Small intestine (tissue), 7 donors: ENCODE measurements around the gene TIGD3. TPM values are rescaled to one million over a fixed set of nuclear protein-coding genes. Genes with fewer than 3 reads are reported as not detected.
A peak's percentile ranks its signal among the peaks of the same experiment; 100 is the strongest.

Experiments
- DNase-seq, 2 donors: peaks; one replicate each; pipeline versions ENCODE4 v3.0.0 to v3.0.0-alpha.2; 2013
- FAIRE-seq: peaks from 2 replicates; lab custom pipeline; 2012; peaks lifted over from hg19 to GRCh38; lab: Jason Lieb, UNC
- H3K27ac ChIP-seq, 3 donors: one replicate each; pipeline ENCODE4 v1.5.1; 2013; ENCODE audit warnings: low read length in 2 of 3, mild to moderate bottlenecking in 2 of 3, control low read depth in 1 of 3, inconsistent platforms in 1 of 3, low read depth in 1 of 3, moderate library complexity in 1 of 3
- H3K27me3 ChIP-seq, 3 donors: one replicate each; pipeline ENCODE4 v1.6.1; 2013; ENCODE audit warnings: low read length in 3 of 3, inconsistent platforms in 1 of 3; ENCODE audit not compliant: control insufficient read depth in 3 of 3, insufficient read depth in 3 of 3
- H3K36me3 ChIP-seq, 3 donors: one replicate each; pipeline ENCODE4 v1.6.1; 2013; ENCODE audit warnings: low read length in 3 of 3, inconsistent platforms in 1 of 3, low read depth in 1 of 3, mild to moderate bottlenecking in 1 of 3, moderate library complexity in 1 of 3; ENCODE audit not compliant: control insufficient read depth in 3 of 3, insufficient read depth in 2 of 3
- H3K4me1 ChIP-seq, 3 donors: one replicate each; pipeline ENCODE4 v1.6.1; 2013; ENCODE audit warnings: low read length in 2 of 3, inconsistent platforms in 1 of 3, low read depth in 1 of 3, mild to moderate bottlenecking in 1 of 3, moderate library complexity in 1 of 3; ENCODE audit not compliant: control insufficient read depth in 3 of 3, insufficient read depth in 2 of 3
- H3K4me3 ChIP-seq, 3 donors: one replicate each; pipeline ENCODE4 v1.5.1; 2013; ENCODE audit warnings: low read length in 3 of 3, control low read depth in 1 of 3, inconsistent platforms in 1 of 3, low read depth in 1 of 3, mild to moderate bottlenecking in 1 of 3, moderate library complexity in 1 of 3
- H3K9me3 ChIP-seq, 2 donors: one replicate each; pipeline ENCODE4 v1.6.1; 2013; ENCODE audit warnings: low read depth in 1 of 2, low read length in 1 of 2; ENCODE audit not compliant: control insufficient read depth in 2 of 2, insufficient read depth in 1 of 2
- WGBS, 3 donors: extraction: QIAGEN DNeasy Blood & Tissue Kit; methylation state at CpG; one replicate each; pipeline ENCODE4 v1.1.7; 2013; 5-methylcytosine and 5-hydroxymethylcytosine counted together
- polyA plus RNA-seq, 4 donors: library from polyadenylated mRNA; stranded (reverse) in 3 of 4; unstranded in 1 of 4; fragments of 200-250 nt in 3 of 4; fragments of 120-200 nt in 1 of 4; gene quantifications; one replicate each; pipeline versions ENCODE4 v1.2.1 to v1.2.3, GENCODE V29; 2013
- donor health status: healthy with polysubstance abuse.
- donor health status: control.
- donor health status: control.
- donor health status: Bipolar disorder and iron deficiency.
- donor health status: healthy.

Gene TIGD3
- polyA plus RNA-seq, 4 donors: 2.1 to 9.4 (median 3.8) TPM

DNA sequence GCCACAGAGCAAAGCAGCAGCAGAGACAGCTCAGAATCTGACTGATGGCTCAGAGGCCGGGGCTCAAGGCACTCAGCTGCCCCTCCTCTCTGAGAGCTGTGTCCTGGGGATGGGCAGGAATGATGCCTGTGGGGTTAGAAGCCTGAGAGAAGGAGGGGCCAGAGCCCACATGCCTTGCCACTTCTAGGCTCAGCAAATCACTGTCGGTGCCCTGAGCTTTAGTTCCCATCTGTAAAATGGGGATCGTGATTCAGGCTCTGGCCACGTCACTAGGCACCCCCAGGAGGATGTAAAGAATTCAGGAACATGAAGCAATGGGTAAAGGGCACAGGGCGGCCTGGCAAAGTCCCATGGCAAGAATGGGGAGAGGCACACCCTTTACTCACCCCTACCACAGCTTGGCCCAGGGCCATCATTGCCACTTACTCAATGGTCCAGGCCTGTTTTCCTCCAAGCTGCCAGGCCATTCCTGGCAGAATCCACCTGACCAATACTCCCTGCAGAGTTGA, 43.3 kb upstream of the TIGD3 start:
- Histone ChIP-seq H3K4me3 (no peak overlapping the region), H3K27ac (peak overlapping the region in 1 of 3 donors; percentile 20), H3K4me1 (peaks cover 0 to 52% (median 9%) of the 10 kb centered on the region in 3 donors), H3K36me3 (peaks cover 0 to 22% (median 0%) of the 10 kb centered on the region in 3 donors), H3K9me3 (no peaks in the 10 kb centered on the region), H3K27me3 (no peaks in the 10 kb centered on the region)
- DNase-seq: peak in 1 of 2 donors; percentile 82
- 33 to 58% (median 49%) methylated on average over 5 of the region's 5 CpGs for WGBS, 3 donors
- FAIRE-seq: no peak

- peaks cover 0 to 44% (median 0%) of the 10 kb centered on the region in 3 donors for H3K4me1 ChIP-seq
- no peak for FAIRE-seq
- no peaks in the 10 kb centered on the region for H3K9me3 ChIP-seq
These were observed 39.9 kb upstream of the TIGD3 start, which contains the start of gene CDC42EP2 for GRCh38 chr11:65314501-65315203. TSS of gene CDC42EP2 (plus strand) at chr11:65314866. CDS start at chr11:65320899, 6,033 bp downstream.

DNA sequence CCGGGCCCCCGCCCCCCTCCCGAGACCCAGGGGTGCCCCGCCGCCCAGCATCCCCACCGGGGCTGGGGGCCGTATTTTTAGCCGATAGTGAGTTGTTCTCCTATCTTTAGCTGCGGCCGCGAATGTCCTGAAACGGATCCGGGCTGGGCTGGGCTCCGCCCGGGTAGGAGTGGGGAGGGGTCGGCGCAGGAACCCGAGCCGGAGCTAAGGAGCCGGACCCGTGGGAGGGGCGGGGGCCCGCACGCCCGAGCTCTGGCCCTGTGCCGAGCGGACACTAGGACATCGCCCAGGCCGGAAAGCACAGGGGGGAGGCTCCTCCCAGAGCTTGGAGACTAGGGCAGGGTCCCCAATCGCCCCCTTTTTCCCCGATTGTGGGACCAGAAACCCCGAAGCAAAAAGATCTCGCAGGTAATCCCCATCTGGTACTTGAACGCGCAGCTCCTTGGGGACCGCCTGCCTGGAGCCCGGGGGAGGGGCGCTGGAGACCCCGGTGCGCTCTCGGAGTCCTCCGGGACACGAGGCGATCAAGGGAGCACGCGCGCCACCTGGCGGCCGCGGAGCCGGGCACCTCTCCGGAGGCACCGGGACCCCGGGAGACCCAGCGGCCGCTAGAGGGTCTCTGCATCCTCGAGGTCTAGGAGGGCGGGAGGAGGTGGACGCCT, 39.2 kb upstream of the TIGD3 start:
- no peaks in the 10 kb centered on the region for H3K9me3 ChIP-seq
- peaks cover 0 to 21% (median 0%) of the 10 kb centered on the region in 3 donors for H3K36me3 ChIP-seq
- no peaks in the 10 kb centered on the region for H3K27me3 ChIP-seq
- peaks cover 0 to 38% (median 0%) of the 10 kb centered on the region in 3 donors for H3K4me1 ChIP-seq
- peak; percentile 68 to 91 for DNase-seq
- WGBS, 3 donors: 0 to 1% (median 1%) methylated on average over 53 to 59 of the region's 59 CpGs
- H3K4me3 ChIP-seq: peak overlapping the region; percentile 63 to 97 (median 97)
- peak overlapping the region; percentile 76 to 94 (median 91) for H3K27ac ChIP-seq
- FAIRE-seq: no peak

More at GRCh38 chr11:65314501-65315203, 39.9 kb upstream of the TIGD3 start, which contains the start of gene CDC42EP2:
- Histone ChIP-seq H3K4me3 (peak within 1 kb of the TSS; percentile 63 to 97 (median 97)), H3K36me3 (peaks cover 0 to 21% (median 0%) of the 10 kb centered on the region in 3 donors), H3K27me3 (no peaks in the 10 kb centered on the region), H3K27ac (peak within 1 kb of the TSS; percentile 76 to 94 (median 91))
- DNase-seq: peak; percentile 89 to 94
- 1% methylated on average over 49 to 74 of the region's 74 CpGs for WGBS, 3 donors

- FAIRE-seq: no peak
- Histone ChIP-seq H3K36me3 (peaks cover 0 to 24% (median 0%) of the 10 kb centered on the region in 3 donors), H3K9me3 (no peaks in the 10 kb centered on the region), H3K4me3 (peak overlapping the region; percentile 63 to 97 (median 97)), H3K27ac (peak overlapping the region; percentile 76 to 94 (median 91)), H3K4me1 (peaks cover 0 to 33% (median 0%) of the 10 kb centered on the region in 3 donors), H3K27me3 (no peaks in the 10 kb centered on the region)
- 6 to 19% (median 12%) methylated on average over 8 of the region's 8 CpGs for WGBS, 3 donors
- no peak for DNase-seq
These were observed 38.7 kb upstream of the TIGD3 start for GRCh38 chr11:65315866-65316226.

GRCh38 chr11:65316227-65317024, 38.1 kb upstream of the TIGD3 start:
- FAIRE-seq (no peak), DNase-seq (peak; percentile 29 to 42)
- H3K4me3 ChIP-seq: peak overlapping the region; percentile 63 to 97 (median 97)
- H3K27me3 ChIP-seq: no peaks in the 10 kb centered on the region
- 17 to 39% (median 30%) methylated on average over 20 of the region's 20 CpGs for WGBS, 3 donors
- peaks cover 0 to 30% (median 0%) of the 10 kb centered on the region in 3 donors for H3K4me1 ChIP-seq
- H3K36me3 ChIP-seq: peaks cover 0 to 26% (median under 1%) of the 10 kb centered on the region in 3 donors
- H3K27ac ChIP-seq: peak overlapping the region in 2 of 3 donors; percentile 91 to 94
- no peaks in the 10 kb centered on the region for H3K9me3 ChIP-seq

- H3K9me3 ChIP-seq: no peaks in the 10 kb centered on the region
- DNase-seq (peak; percentile 67 to 82), FAIRE-seq (no peak)
- H3K4me1 ChIP-seq: peaks cover 0 to 30% (median 0%) of the 10 kb centered on the region in 3 donors
- H3K4me3 ChIP-seq: peak overlapping the region in 2 of 3 donors; percentile 97
- H3K27ac ChIP-seq: peak overlapping the region in 2 of 3 donors; percentile 91 to 94
- H3K27me3 ChIP-seq: no peaks in the 10 kb centered on the region
- peaks cover 3 to 34% (median 4%) of the 10 kb centered on the region in 3 donors for H3K36me3 ChIP-seq
- 8 to 31% (median 27%) methylated on average over 12 to 13 of the region's 13 CpGs for WGBS, 3 donors
These were observed 37.3 kb upstream of the TIGD3 start for GRCh38 chr11:65317025-65317786.

GRCh38 chr11:65320386-65321075, 34.0 kb upstream of the TIGD3 start:
- peaks cover 3 to 49% (median 4%) of the 10 kb centered on the region in 3 donors for H3K36me3 ChIP-seq
- 48 to 68% (median 57%) methylated on average over 22 of the region's 22 CpGs for WGBS, 3 donors
- H3K27me3 ChIP-seq: no peaks in the 10 kb centered on the region
- H3K27ac ChIP-seq: no peak overlapping the region
- FAIRE-seq (no peak), DNase-seq (no peak)
- H3K9me3 ChIP-seq: no peaks in the 10 kb centered on the region
- peaks cover 0 to 22% (median 0%) of the 10 kb centered on the region in 3 donors for H3K4me1 ChIP-seq
- no peak overlapping the region for H3K4me3 ChIP-seq
